Heart right ventricle (tissue), 16 donors: Measurements from ENCODE around the gene EFNA1. TPM values are rescaled to one million over a fixed set of nuclear protein-coding genes. Genes with fewer than 3 reads are reported as not detected.
"Not testable (repeated sequence)": the region's sequence is repeated elsewhere in the genome, so short reads cannot be mapped to it uniquely, and the experiment has no call there.

ENCODE experiments used
- ATAC-seq, 8 donors: fragments of 200-7000 bp; cut with Tn5 transposase; one replicate each; pipeline ENCODE4 v1.9.1; 2020; ENCODE audit warnings: mild to moderate bottlenecking in 8 of 8, moderate library complexity in 8 of 8, moderate number of reproducible peaks in 1 of 8
- DNase-seq, 2 donors: peaks; one replicate each; pipeline ENCODE4 v3.0.0-alpha.2; 2020
- H3K27ac ChIP-seq, 10 donors: fragments of 200-600 bp; sonication (generic) in 2 of 10; one replicate each; pipeline versions ENCODE4 v1.5.0 to v1.8.0; 2020 to 2022; ENCODE audit warnings: mild to moderate bottlenecking in 3 of 10
- H3K27me3 ChIP-seq, 7 donors: fragments of 200-600 bp; one replicate each; pipeline ENCODE4 v1.8.0; 2021 to 2022; ENCODE audit warnings: mild to moderate bottlenecking in 2 of 7
- H3K36me3 ChIP-seq, 9 donors: fragments of 200-600 bp; sonication (generic) in 1 of 9; one replicate each; pipeline versions ENCODE4 v1.5.0 to v1.8.0; 2020 to 2022; ENCODE audit warnings: mild to moderate bottlenecking in 2 of 9
- H3K4me1 ChIP-seq, 9 donors: fragments of 200-600 bp; sonication (generic) in 1 of 9; one replicate each; pipeline versions ENCODE4 v1.5.0 to v1.8.0; 2020 to 2022; ENCODE audit warnings: mild to moderate bottlenecking in 4 of 9
- H3K4me3 ChIP-seq, 10 donors: fragments of 200-600 bp; sonication (generic) in 2 of 10; one replicate each; pipeline versions ENCODE4 v1.5.0 to v1.8.0; 2020 to 2022; ENCODE audit warnings: mild to moderate bottlenecking in 7 of 10, moderate library complexity in 2 of 10
- H3K9me3 ChIP-seq, 11 donors: fragments of 200-600 bp in 10 of 11; sonication (generic) in 2 of 11; one replicate each; pipeline versions ENCODE4 v1.5.0 to v1.8.0; 2013 to 2022; ENCODE audit warnings: mild to moderate bottlenecking in 2 of 11, control low read depth in 1 of 11, moderate library complexity in 1 of 11
- WGBS, 2 donors: extraction: QIAGEN DNeasy Blood & Tissue Kit; methylation state at CpG; one replicate each; pipeline ENCODE4 v1.1.7; 2013; ENCODE audit warnings: inconsistent platforms in 1 of 2; 5-methylcytosine and 5-hydroxymethylcytosine counted together
- intact Hi-C, 10 donors: fragments of 100-400 bp; cut with DNase I; formaldehyde crosslinking; loops; one replicate each; pipeline versions ENCODE4 v1.11.1 to v1.14.2; 2022
- polyA plus RNA-seq, 2 donors: library from polyadenylated mRNA; stranded (reverse); fragments of 200-250 nt; gene quantifications; one replicate each; pipeline ENCODE4 v1.2.3, GENCODE V29; 2013
- total RNA-seq, 10 donors: library from RNA; stranded (reverse); fragmentation: NEBNext Ultra II Directional in 3 of 10; extraction: Animal tissue kit (Norgen Biotek cat#: 25700) in 3 of 10; gene quantifications; one replicate each; pipeline versions ENCODE4 v1.2.1 to v1.2.4, GENCODE V29; 2021 to 2023
- TF ChIP-seq, protein P1 (sequence below), 9 donors: fragments of 200-600 bp; sonication (generic) in 2 of 9; IDR thresholded peaks; one replicate each; pipeline versions ENCODE4 v1.5.0 to v1.8.0; 2021 to 2022; ENCODE audit warnings: antibody characterized with exemption in 9 of 9, mild to moderate bottlenecking in 5 of 9, moderate library complexity in 1 of 9
- donor health status: Arrhythmogenic right ventricular cardiomyopathy.
- donor health status: ischemic (EF 13 %, LVEDD 7.1; RV severe dilation, severe dysfunction).
- donor health status: healthy with polysubstance abuse.
- donor health status: DM: no; HTN: yes; CAD: no.
- donor health status: DM: no; HTN: no; CAD: no.
- donor health status: ischemic (EF 25% LVEDD 6.9; RV normal size, moderate dysfunction).
- donor health status: ischemic (EF 25% LVEDD 5.7; RV mildly dilated, moderate dysfunction).
- donor health status: healthy.
- donor health status: DM: yes; HTN: yes; CAD: no.
- donor health status: Ischemic cardiomyopathy.
- donor health status: ischemic (EF 35%, LVEDD 5.7; RV mildly dilated, moderate dysfunction).
- donor health status: nonischemic (EF 11% LVEDD 7.7; RV severe dilation, severe dysfunction).
- donor health status: DM: yes; HTN: yes; CAD: no.
- donor health status: PGD.
- donor health status: ischemic (EF 29% LVEDD 5.4; RV normal size, mild dysfunction).
- donor health status: nonischemic (EF 23%, LVEDD 6.1; RV moderate dilation, normal function).

Gene EFNA1
- total and polyA plus RNA-seq, 12 donors, result 28.9 to 104 (median 37.2) TPM

GRCh38 chr1:155168105-155168445 lies 40.4 kb downstream of the EFNA1 start:
- intact Hi-C loops, result loop anchor here in 4 of 10 donors (1.0 to 5.0 kb wide), 2 partner anchors 41 to 77 kb away; partner anchors contain the start of gene EFNA1 (in 3 of the 4)
- 42 to 51% methylated on average over 4 of the region's 4 CpGs for WGBS, 2 donors
- ATAC-seq, DNase-seq, H3K9me3 ChIP-seq, H3K4me3 ChIP-seq: not testable (repeated sequence)
- H3K36me3 ChIP-seq, result peaks cover 0 to 35% (median 12%) of the 10 kb centered on the region in 9 donors
- H3K27me3 ChIP-seq, result peaks cover 0 to 15% (median 0%) of the 10 kb centered on the region in 7 donors
- peak overlapping the region in 2 of 10 donors; percentile 83 to 90 for H3K27ac ChIP-seq
- TF ChIP-seq, protein P1, sequence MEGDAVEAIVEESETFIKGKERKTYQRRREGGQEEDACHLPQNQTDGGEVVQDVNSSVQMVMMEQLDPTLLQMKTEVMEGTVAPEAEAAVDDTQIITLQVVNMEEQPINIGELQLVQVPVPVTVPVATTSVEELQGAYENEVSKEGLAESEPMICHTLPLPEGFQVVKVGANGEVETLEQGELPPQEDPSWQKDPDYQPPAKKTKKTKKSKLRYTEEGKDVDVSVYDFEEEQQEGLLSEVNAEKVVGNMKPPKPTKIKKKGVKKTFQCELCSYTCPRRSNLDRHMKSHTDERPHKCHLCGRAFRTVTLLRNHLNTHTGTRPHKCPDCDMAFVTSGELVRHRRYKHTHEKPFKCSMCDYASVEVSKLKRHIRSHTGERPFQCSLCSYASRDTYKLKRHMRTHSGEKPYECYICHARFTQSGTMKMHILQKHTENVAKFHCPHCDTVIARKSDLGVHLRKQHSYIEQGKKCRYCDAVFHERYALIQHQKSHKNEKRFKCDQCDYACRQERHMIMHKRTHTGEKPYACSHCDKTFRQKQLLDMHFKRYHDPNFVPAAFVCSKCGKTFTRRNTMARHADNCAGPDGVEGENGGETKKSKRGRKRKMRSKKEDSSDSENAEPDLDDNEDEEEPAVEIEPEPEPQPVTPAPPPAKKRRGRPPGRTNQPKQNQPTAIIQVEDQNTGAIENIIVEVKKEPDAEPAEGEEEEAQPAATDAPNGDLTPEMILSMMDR (IDR thresholded peaks at IDR 0.05), result peak in 2 of 9 donors; percentile 2 to 5
- peaks cover 11 to 46% (median 35%) of the 10 kb centered on the region in 9 donors for H3K4me1 ChIP-seq

GRCh38 chr1:155168456-155169210 lies 41.0 kb downstream of the EFNA1 start:
- 83 to 84% methylated on average over 10 of the region's 10 CpGs for WGBS, 2 donors

GRCh38 chr1:155169541-155169940 lies 41.9 kb downstream of the EFNA1 start:
- peaks cover 13 to 59% (median 49%) of the 10 kb centered on the region in 9 donors for H3K4me1 ChIP-seq
- intact Hi-C loops, result loop anchor here in 3 of 10 donors (5.0 kb wide), 1 partner anchor 42 kb away; the partner anchor contains the start of gene EFNA1 (in 3 of the 3)

More at GRCh38 chr1:155168456-155169210, 41.0 kb downstream of the EFNA1 start:
- Histone ChIP-seq H3K9me3 (peaks cover 0 to 8% (median 0%) of the 10 kb centered on the region in 11 donors), H3K36me3 (peaks cover 0 to 35% (median 12%) of the 10 kb centered on the region in 9 donors), H3K4me1 (peaks cover 11 to 50% (median 40%) of the 10 kb centered on the region in 9 donors), H3K27me3 (peaks cover 0 to 15% (median 0%) of the 10 kb centered on the region in 7 donors), H3K27ac (no peak overlapping the region), H3K4me3 (no peak overlapping the region)
- DNase-seq (no peak), ATAC-seq (no peak)
- intact Hi-C loops, result loop anchor here in 4 of 10 donors (1.0 to 5.0 kb wide), 2 partner anchors 41 to 77 kb away; partner anchors contain the start of gene EFNA1 (in 3 of the 4)
- TF ChIP-seq, protein P1 (IDR thresholded peaks at IDR 0.05), result no peak

More at GRCh38 chr1:155169541-155169940, 41.9 kb downstream of the EFNA1 start:
- peaks cover 0 to 35% (median 12%) of the 10 kb centered on the region in 9 donors for H3K36me3 ChIP-seq
- 83 to 88% methylated on average over 5 of the region's 5 CpGs for WGBS, 2 donors
- H3K4me3 ChIP-seq, result no peak overlapping the region
- no peak for ATAC-seq
- H3K9me3 ChIP-seq, result peaks cover 0 to 6% (median 0%) of the 10 kb centered on the region in 11 donors
- TF ChIP-seq, protein P1 (IDR thresholded peaks at IDR 0.05), result no peak
- H3K27ac ChIP-seq, result no peak overlapping the region
- DNase-seq, result no peak
- H3K27me3 ChIP-seq, result peaks cover 7 to 21% (median 9%) of the 10 kb centered on the region in 7 donors
